ENCODE measurements around the gene KLHDC4. TPM values are rescaled to one million over a fixed set of nuclear protein-coding genes. Genes with fewer than 3 reads are reported as not detected.

KLHDC4 gene
- total and polyA plus RNA-seq, 2 experiments from 2014 or later: 23.0 to 41.1 TPM

DNA sequence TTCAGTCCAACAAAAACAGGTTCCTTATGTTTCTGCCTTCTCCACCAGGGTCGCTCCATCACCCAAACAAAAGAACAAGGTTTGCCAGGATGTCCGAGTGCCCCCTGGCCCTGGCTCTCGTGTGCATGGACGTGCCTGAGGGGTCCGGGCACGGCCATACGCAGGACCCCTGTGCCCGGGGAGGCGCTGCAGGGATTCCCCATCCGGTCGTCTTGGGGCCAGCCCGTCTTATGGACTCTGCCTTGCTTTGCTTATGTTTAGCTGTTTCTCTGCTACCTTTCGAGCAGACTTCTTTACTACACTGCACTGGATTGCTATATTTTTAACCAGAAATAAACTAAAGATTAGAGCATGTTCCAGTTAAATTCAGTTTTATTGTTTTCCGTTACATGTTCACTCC, 68.0 kb downstream of the KLHDC4 start (continued):
- TF ChIP-seq, protein P1, sequence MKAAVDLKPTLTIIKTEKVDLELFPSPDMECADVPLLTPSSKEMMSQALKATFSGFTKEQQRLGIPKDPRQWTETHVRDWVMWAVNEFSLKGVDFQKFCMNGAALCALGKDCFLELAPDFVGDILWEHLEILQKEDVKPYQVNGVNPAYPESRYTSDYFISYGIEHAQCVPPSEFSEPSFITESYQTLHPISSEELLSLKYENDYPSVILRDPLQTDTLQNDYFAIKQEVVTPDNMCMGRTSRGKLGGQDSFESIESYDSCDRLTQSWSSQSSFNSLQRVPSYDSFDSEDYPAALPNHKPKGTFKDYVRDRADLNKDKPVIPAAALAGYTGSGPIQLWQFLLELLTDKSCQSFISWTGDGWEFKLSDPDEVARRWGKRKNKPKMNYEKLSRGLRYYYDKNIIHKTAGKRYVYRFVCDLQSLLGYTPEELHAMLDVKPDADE (IDR thresholded peaks at IDR 0.05): no peak
- no peak for TF ChIP-seq EZH2phosphoT487 (IDR thresholded peaks at IDR 0.05; ENCODE audit: unreplicated experiment)
- no peak for TF ChIP-seq NANOG (IDR thresholded peaks at IDR 0.05; ENCODE audit: borderline replicate concordance)
- TF ChIP-seq POLR2AphosphoS5 (IDR thresholded peaks at IDR 0.05; ENCODE audit: low read depth): no peak

DNA sequence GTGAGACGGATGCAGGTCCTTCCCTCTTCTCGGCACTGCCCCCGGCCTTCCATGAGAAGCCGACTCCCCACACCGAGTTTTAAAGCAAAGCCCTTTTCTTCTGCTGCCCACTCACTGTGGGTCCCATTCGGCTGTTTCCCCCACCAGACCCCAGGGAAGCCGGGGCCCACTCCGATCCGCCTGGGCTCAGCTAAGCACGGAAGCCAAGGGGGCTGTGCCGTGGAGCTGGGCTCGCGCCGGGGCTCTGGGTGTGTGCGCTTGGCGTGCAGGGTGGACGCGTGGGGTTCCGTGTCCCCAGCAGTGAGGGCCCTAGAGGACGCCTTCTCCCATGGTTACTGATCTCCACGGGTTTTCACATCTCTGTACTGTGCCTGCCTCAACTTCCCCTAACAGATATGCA, 68.5 kb downstream of the KLHDC4 start:
- Histone ChIP-seq H3K79me2 (replicated peaks; ENCODE audit: insufficient read depth) (no peaks in the 10 kb centered on the region), H3K4me2 (no peak overlapping the region), H3K36me3 (ENCODE audit: insufficient read depth) (no peaks in the 10 kb centered on the region; the same call in 1 of the 2 replicates), H3K27me3 (ENCODE audit: insufficient read depth) (no peaks in the 10 kb centered on the region), H4K20me1 (replicated peaks; ENCODE audit: insufficient read depth) (no peaks in the 10 kb centered on the region; the same call in 1 of the 2 replicates), H3K27ac (ENCODE audit: low read depth) (no peak overlapping the region), H3F3A (replicated peaks; ENCODE audit: low read depth) (no peaks in the 10 kb centered on the region), H2AFZ (no peak overlapping the region), H3K4me3 (no peak overlapping the region), H3K9me2 (ENCODE audit: insufficient read depth) (no peaks in the 10 kb centered on the region), H3K4me1 (ENCODE audit: insufficient read depth) (no peaks in the 10 kb centered on the region)
- Mint-ChIP-seq H3K4me1 (no peaks in the 10 kb centered on the region), H3K4me3 (no peak overlapping the region), H3K36me3 (ENCODE audit: low read depth) (peaks cover 40% of the 10 kb centered on the region), H3K9me3 (no peaks in the 10 kb centered on the region; the same call in 2 of the 3 replicates), H3K27me3 (ENCODE audit: insufficient read depth, low read depth, poor library complexity) (peaks cover 21% of the 10 kb centered on the region), H3K27ac (no peak overlapping the region)
- TF ChIP-seq EZH2 (IDR thresholded peaks at IDR 0.05; ENCODE audit: low read depth, unreplicated experiment): no peak
- no peak for TF ChIP-seq POLR2AphosphoS5 (IDR thresholded peaks at IDR 0.05; ENCODE audit: low read depth)
- TF ChIP-seq EZH2phosphoT487 (IDR thresholded peaks at IDR 0.05; ENCODE audit: unreplicated experiment): no peak
- TF ChIP-seq, protein P1 (IDR thresholded peaks at IDR 0.05): no peak
- TF ChIP-seq ZNF114 (CRISPR knock-in tag; IDR thresholded peaks at IDR 0.05): no peak
- TF ChIP-seq, protein P2, sequence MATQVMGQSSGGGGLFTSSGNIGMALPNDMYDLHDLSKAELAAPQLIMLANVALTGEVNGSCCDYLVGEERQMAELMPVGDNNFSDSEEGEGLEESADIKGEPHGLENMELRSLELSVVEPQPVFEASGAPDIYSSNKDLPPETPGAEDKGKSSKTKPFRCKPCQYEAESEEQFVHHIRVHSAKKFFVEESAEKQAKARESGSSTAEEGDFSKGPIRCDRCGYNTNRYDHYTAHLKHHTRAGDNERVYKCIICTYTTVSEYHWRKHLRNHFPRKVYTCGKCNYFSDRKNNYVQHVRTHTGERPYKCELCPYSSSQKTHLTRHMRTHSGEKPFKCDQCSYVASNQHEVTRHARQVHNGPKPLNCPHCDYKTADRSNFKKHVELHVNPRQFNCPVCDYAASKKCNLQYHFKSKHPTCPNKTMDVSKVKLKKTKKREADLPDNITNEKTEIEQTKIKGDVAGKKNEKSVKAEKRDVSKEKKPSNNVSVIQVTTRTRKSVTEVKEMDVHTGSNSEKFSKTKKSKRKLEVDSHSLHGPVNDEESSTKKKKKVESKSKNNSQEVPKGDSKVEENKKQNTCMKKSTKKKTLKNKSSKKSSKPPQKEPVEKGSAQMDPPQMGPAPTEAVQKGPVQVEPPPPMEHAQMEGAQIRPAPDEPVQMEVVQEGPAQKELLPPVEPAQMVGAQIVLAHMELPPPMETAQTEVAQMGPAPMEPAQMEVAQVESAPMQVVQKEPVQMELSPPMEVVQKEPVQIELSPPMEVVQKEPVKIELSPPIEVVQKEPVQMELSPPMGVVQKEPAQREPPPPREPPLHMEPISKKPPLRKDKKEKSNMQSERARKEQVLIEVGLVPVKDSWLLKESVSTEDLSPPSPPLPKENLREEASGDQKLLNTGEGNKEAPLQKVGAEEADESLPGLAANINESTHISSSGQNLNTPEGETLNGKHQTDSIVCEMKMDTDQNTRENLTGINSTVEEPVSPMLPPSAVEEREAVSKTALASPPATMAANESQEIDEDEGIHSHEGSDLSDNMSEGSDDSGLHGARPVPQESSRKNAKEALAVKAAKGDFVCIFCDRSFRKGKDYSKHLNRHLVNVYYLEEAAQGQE (IDR thresholded peaks at IDR 0.05; ENCODE audit: unreplicated experiment): no peak
- ATAC-seq: no peak
- DNase-seq (ENCODE audit: low spot score): no peak

DNA sequence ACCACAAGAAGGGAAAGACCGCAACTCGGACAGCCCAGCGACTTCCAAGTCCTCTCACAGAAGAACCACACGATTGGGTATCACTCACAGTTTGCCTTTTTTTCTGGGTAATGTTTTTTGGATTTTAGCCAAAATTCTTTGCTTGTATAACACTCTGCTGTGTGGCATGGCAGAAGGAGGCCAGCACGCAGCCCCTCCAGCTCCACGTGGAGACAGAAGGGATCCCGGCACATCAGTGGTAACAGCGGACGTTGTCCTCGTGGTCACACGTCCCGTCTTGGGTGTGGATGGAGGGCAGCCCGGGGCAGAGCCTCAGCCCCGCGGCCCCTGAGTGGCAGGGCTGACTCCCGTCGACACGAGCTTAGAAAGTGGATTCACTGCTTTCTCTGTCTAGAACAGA, 69.1 kb downstream of the KLHDC4 start:
- Histone ChIP-seq H3K27ac (ENCODE audit: low read depth) (no peak overlapping the region), H3K79me2 (replicated peaks; ENCODE audit: insufficient read depth) (no peaks in the 10 kb centered on the region), H3K4me1 (ENCODE audit: insufficient read depth) (no peaks in the 10 kb centered on the region), H3K36me3 (ENCODE audit: insufficient read depth) (no peaks in the 10 kb centered on the region; the same call in 1 of the 2 replicates), H3K4me3 (no peak overlapping the region), H3K9me2 (ENCODE audit: insufficient read depth) (no peaks in the 10 kb centered on the region), H3K27me3 (ENCODE audit: insufficient read depth) (no peaks in the 10 kb centered on the region), H3F3A (replicated peaks; ENCODE audit: low read depth) (no peaks in the 10 kb centered on the region), H4K20me1 (replicated peaks; ENCODE audit: insufficient read depth) (no peaks in the 10 kb centered on the region; the same call in 1 of the 2 replicates), H2AFZ (no peak overlapping the region), H3K4me2 (no peak overlapping the region)
- no peak for DNase-seq (ENCODE audit: low spot score)
- Mint-ChIP-seq H3K4me1 (no peaks in the 10 kb centered on the region), H3K27me3 (ENCODE audit: insufficient read depth, low read depth, poor library complexity) (peaks cover 22% of the 10 kb centered on the region), H3K36me3 (ENCODE audit: low read depth) (peaks cover 36% of the 10 kb centered on the region), H3K9me3 (no peaks in the 10 kb centered on the region; the same call in 2 of the 3 replicates), H3K4me3 (no peak overlapping the region), H3K27ac (no peak overlapping the region)
- no peak for ATAC-seq
- no peak for TF ChIP-seq ZNF114 (CRISPR knock-in tag; IDR thresholded peaks at IDR 0.05)
- no peak for TF ChIP-seq NANOG (IDR thresholded peaks at IDR 0.05; ENCODE audit: borderline replicate concordance)
- TF ChIP-seq ZNF331 (CRISPR knock-in tag; IDR thresholded peaks at IDR 0.05; ENCODE audit: low read depth): no peak
- TF ChIP-seq, protein P2 (IDR thresholded peaks at IDR 0.05; ENCODE audit: unreplicated experiment): no peak
- TF ChIP-seq EZH2 (IDR thresholded peaks at IDR 0.05; ENCODE audit: low read depth, unreplicated experiment): no peak
- TF ChIP-seq, protein P3, sequence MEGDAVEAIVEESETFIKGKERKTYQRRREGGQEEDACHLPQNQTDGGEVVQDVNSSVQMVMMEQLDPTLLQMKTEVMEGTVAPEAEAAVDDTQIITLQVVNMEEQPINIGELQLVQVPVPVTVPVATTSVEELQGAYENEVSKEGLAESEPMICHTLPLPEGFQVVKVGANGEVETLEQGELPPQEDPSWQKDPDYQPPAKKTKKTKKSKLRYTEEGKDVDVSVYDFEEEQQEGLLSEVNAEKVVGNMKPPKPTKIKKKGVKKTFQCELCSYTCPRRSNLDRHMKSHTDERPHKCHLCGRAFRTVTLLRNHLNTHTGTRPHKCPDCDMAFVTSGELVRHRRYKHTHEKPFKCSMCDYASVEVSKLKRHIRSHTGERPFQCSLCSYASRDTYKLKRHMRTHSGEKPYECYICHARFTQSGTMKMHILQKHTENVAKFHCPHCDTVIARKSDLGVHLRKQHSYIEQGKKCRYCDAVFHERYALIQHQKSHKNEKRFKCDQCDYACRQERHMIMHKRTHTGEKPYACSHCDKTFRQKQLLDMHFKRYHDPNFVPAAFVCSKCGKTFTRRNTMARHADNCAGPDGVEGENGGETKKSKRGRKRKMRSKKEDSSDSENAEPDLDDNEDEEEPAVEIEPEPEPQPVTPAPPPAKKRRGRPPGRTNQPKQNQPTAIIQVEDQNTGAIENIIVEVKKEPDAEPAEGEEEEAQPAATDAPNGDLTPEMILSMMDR (conservative IDR thresholded peaks at IDR 0.05; ENCODE audit: low read depth in 2 of 2): no peak
- TF ChIP-seq EZH2phosphoT487 (IDR thresholded peaks at IDR 0.05; ENCODE audit: unreplicated experiment): no peak
- TF ChIP-seq CREB1 (CRISPR knock-in tag; IDR thresholded peaks at IDR 0.05; ENCODE audit: low read depth): no peak
- no peak for TF ChIP-seq POLR2AphosphoS5 (IDR thresholded peaks at IDR 0.05; ENCODE audit: low read depth)

Measured in GM23338 (cell line).